Activated B cell treated with CpG ODN at 0.5 μM for 24 hours (primary cell): ENCODE measurements around the gene PAK1. TPM values are rescaled to one million over a fixed set of nuclear protein-coding genes. Genes with fewer than 3 reads are reported as not detected.

Source experiments
- ATAC-seq: fragments of 200-7000 bp; cut with Tn5 transposase; one replicate; pipeline ENCODE4 v1.10.0; 2021; ENCODE audit warnings: low read depth, mild to moderate bottlenecking, moderate library complexity
- CTCF ChIA-PET: fragments of 350-600 bp; sonication (Branson Sonifier 250); formaldehyde crosslinking; loops from one replicate; lab custom pipeline; 2021; ENCODE audit warnings: antibody characterized with exemption; lab: Charles Lee
- POLR2A ChIA-PET: fragments of 350-600 bp; sonication (Branson Sonifier 250); formaldehyde crosslinking; loops from one replicate; lab custom pipeline; 2021; ENCODE audit warnings: antibody characterized with exemption; lab: Charles Lee
- DNase-seq: peaks from one replicate; pipeline ENCODE4 v3.0.0; 2022
- H3K27ac Mint-ChIP-seq: one replicate; pipeline ENCODE4 v1.8.0; 2020; ENCODE audit warnings: mixed read lengths
- H3K27me3 Mint-ChIP-seq: one replicate; pipeline ENCODE4 v1.8.0; 2021; ENCODE audit warnings: mixed read lengths
- H3K36me3 Mint-ChIP-seq: one replicate; pipeline ENCODE4 v1.8.0; 2021; ENCODE audit warnings: low read depth, mixed read lengths
- H3K4me1 Mint-ChIP-seq: one replicate; pipeline ENCODE4 v1.8.0; 2021; ENCODE audit warnings: mixed read lengths
- H3K4me3 Mint-ChIP-seq: one replicate; pipeline ENCODE4 v1.8.0; 2020; ENCODE audit warnings: mild to moderate bottlenecking, mixed read lengths
- H3K9me3 Mint-ChIP-seq: one replicate; pipeline ENCODE4 v1.8.0; 2020; ENCODE audit warnings: mixed read lengths
- CTCF ChIP-seq: fragments of 200-600 bp; IDR thresholded peaks from one replicate; pipeline ENCODE4 v1.8.0; 2022; ENCODE audit warnings: antibody characterized with exemption, mild to moderate bottlenecking
- intact Hi-C: fragments of 100-400 bp; cut with micrococcal nuclease; formaldehyde crosslinking; loops from one replicate; pipeline ENCODE4 v1.15.1; 2024
- total RNA-seq: library from RNA; stranded (reverse); gene quantifications from 2 replicates; pipeline ENCODE4 v1.2.3, GENCODE V29; 2022

Gene PAK1
- total RNA-seq, 1 donor from 2014 or later, result 21.1 TPM

- Mint-ChIP-seq H3K27ac (no peak overlapping the region), H3K4me3 (no peak overlapping the region), H3K36me3 (no peaks in the 10 kb centered on the region), H3K9me3 (no peaks in the 10 kb centered on the region), H3K4me1 (peaks cover 7% of the 10 kb centered on the region), H3K27me3 (peaks cover 6% of the 10 kb centered on the region)
- no peak for ATAC-seq
- DNase-seq, result no peak
- POLR2A ChIA-PET, result no interaction called here
- intact Hi-C loops, result no loop called here
- CTCF ChIA-PET, result no interaction called here
- no peak for TF ChIP-seq CTCF
These were observed 31.4 kb downstream of the PAK1 start for GRCh38 chr11:77442394-77443053.

- DNase-seq (no peak), ATAC-seq (no peak)
- intact Hi-C loops, result no loop called here
- no peaks in the 10 kb centered on the region for H3K9me3 Mint-ChIP-seq
- H3K4me1 Mint-ChIP-seq, result peaks cover 7% of the 10 kb centered on the region
- CTCF ChIA-PET, result no interaction called here
- H3K27ac Mint-ChIP-seq, result no peak overlapping the region
- H3K27me3 Mint-ChIP-seq, result peaks cover 6% of the 10 kb centered on the region
- POLR2A ChIA-PET, result no interaction called here
- TF ChIP-seq CTCF, result no peak
- H3K4me3 Mint-ChIP-seq, result no peak overlapping the region
- no peaks in the 10 kb centered on the region for H3K36me3 Mint-ChIP-seq
These were observed 32.5 kb downstream of the PAK1 start for GRCh38 chr11:77441426-77441825.

- Mint-ChIP-seq H3K4me1 (peaks cover 9% of the 10 kb centered on the region), H3K4me3 (no peak overlapping the region), H3K9me3 (no peaks in the 10 kb centered on the region), H3K27ac (no peak overlapping the region), H3K36me3 (no peaks in the 10 kb centered on the region), H3K27me3 (peaks cover 6% of the 10 kb centered on the region)
- DNase-seq (no peak), ATAC-seq (no peak)
- intact Hi-C loops, result no loop called here
- POLR2A ChIA-PET, result no interaction called here
- TF ChIP-seq CTCF, result no peak
- CTCF ChIA-PET, result no interaction called here
These were observed 33.2 kb downstream of the PAK1 start for GRCh38 chr11:77440678-77441077.

GRCh38 chr11:77438487-77438886, 35.4 kb downstream of the PAK1 start:
- intact Hi-C loops, result no loop called here
- Mint-ChIP-seq H3K27me3 (peaks cover 9% of the 10 kb centered on the region), H3K27ac (no peak overlapping the region), H3K4me1 (peaks cover 5% of the 10 kb centered on the region), H3K9me3 (no peaks in the 10 kb centered on the region), H3K36me3 (no peaks in the 10 kb centered on the region), H3K4me3 (no peak overlapping the region)
- TF ChIP-seq CTCF, result no peak
- no peak for ATAC-seq
- DNase-seq, result no peak
- POLR2A ChIA-PET, result no interaction called here
- CTCF ChIA-PET, result no interaction called here

- DNase-seq (no peak), ATAC-seq (no peak)
- Mint-ChIP-seq H3K27ac (no peak overlapping the region), H3K36me3 (no peaks in the 10 kb centered on the region), H3K27me3 (peaks cover 7% of the 10 kb centered on the region), H3K9me3 (no peaks in the 10 kb centered on the region), H3K4me3 (no peak overlapping the region), H3K4me1 (peaks cover 6% of the 10 kb centered on the region)
- POLR2A ChIA-PET, result no interaction called here
- CTCF ChIA-PET, result no interaction called here
- intact Hi-C loops, result no loop called here
- TF ChIP-seq CTCF, result no peak
These were observed 36.9 kb downstream of the PAK1 start for GRCh38 chr11:77436969-77437368.
